Spleen (tissue), 11 donors: ENCODE results near the gene KLB. TPM values are rescaled to one million over a fixed set of nuclear protein-coding genes. Genes with fewer than 3 reads are reported as not detected.

Experiments used
- DNase-seq: peaks from one replicate; pipeline ENCODE4 v3.0.0-alpha.2; 2020
- H3K27ac ChIP-seq, 8 donors: fragments of 200-600 bp; sonication (generic) in 7 of 8; 1 replicate in 4 of 8; 2 replicates in 4 of 8; pipeline versions ENCODE4 v1.5.0 to v1.8.0; 2016 to 2021; ENCODE audit warnings: inconsistent platforms in 4 of 8, mild to moderate bottlenecking in 4 of 8, moderate library complexity in 1 of 8
- H3K27me3 ChIP-seq, 7 donors: fragments of 200-600 bp; sonication (generic) in 6 of 7; replicated peaks in 1 of 7; 1 replicate in 4 of 7; 2 replicates in 3 of 7; pipeline versions ENCODE4 v1.5.0 to v1.8.0; 2016 to 2021; ENCODE audit warnings: inconsistent platforms in 3 of 7, mild to moderate bottlenecking in 1 of 7
- H3K36me3 ChIP-seq, 6 donors: fragments of 200-600 bp; sonication (generic) in 5 of 6; 1 replicate in 4 of 6; 2 replicates in 2 of 6; pipeline versions ENCODE4 v1.5.0 to v1.8.0; 2016 to 2021; ENCODE audit warnings: inconsistent platforms in 2 of 6
- H3K4me1 ChIP-seq, 6 donors: fragments of 200-600 bp; sonication (generic) in 5 of 6; 1 replicate in 3 of 6; 2 replicates in 3 of 6; pipeline versions ENCODE4 v1.5.0 to v1.8.0; 2016 to 2021; ENCODE audit warnings: inconsistent platforms in 3 of 6
- H3K4me3 ChIP-seq, 8 donors: fragments of 200-600 bp; sonication (generic) in 7 of 8; 1 replicate in 4 of 8; 2 replicates in 4 of 8; pipeline versions ENCODE4 v1.5.0 to v1.8.0; 2016 to 2021; ENCODE audit warnings: inconsistent platforms in 4 of 8, mild to moderate bottlenecking in 4 of 8, moderate library complexity in 2 of 8
- H3K9me3 ChIP-seq, 8 donors: fragments of 200-600 bp; sonication (generic) in 7 of 8; 1 replicate in 4 of 8; 2 replicates in 4 of 8; pipeline versions ENCODE4 v1.5.0 to v1.8.0; 2016 to 2021; ENCODE audit warnings: inconsistent platforms in 4 of 8
- CTCF ChIP-seq, 11 experiments: fragments of 200-600 bp in 7 of 11; fragments of 450-650 bp in 4 of 11; sonication (generic) in 4 of 11; IDR thresholded peaks in 8 of 11; conservative IDR thresholded peaks in 3 of 11; 1 replicate in 7 of 11; 2 replicates in 4 of 11; pipeline versions ENCODE4 v1.4.0 to v1.8.0; 2016 to 2021; ENCODE audit warnings: antibody characterized with exemption in 11 of 11, inconsistent platforms in 4 of 11, mild to moderate bottlenecking in 1 of 11
- POLR2A ChIP-seq, 3 donors: fragments of 450-650 bp; IDR thresholded peaks; one replicate each; pipeline ENCODE4 v1.5.1; 2017; ENCODE audit warnings: antibody characterized with exemption in 3 of 3, mild to moderate bottlenecking in 1 of 3
- POLR2AphosphoS5 ChIP-seq, 3 donors: sonication (generic); formaldehyde crosslinking; IDR thresholded peaks; one replicate each; pipeline ENCODE4 v1.5.1; 2017; ENCODE audit warnings: antibody characterized with exemption in 3 of 3
- WGBS, 5 donors: extraction: QIAGEN DNeasy Blood & Tissue Kit in 3 of 5; methylation state at CpG; one replicate each; pipeline versions ENCODE4 v1.1.5 to v1.1.7; 2013 to 2018; 5-methylcytosine and 5-hydroxymethylcytosine counted together
- intact Hi-C: fragments of 100-400 bp; cut with DNase I; formaldehyde crosslinking; loops from one replicate; pipeline ENCODE4 v1.15.0; 2023; ENCODE audit warnings: low total_unique reads
- polyA plus RNA-seq, 3 donors: library from polyadenylated mRNA; stranded (reverse); fragments of 200-250 nt; gene quantifications; one replicate each; pipeline ENCODE4 v1.2.1, GENCODE V29; 2013
- total RNA-seq, 7 donors: library from RNA; depleted of rRNA in 3 of 7; stranded (reverse); fragments of >200 nt in 3 of 7; fragmentation: NEBNext Ultra II Directional in 4 of 7; extraction: Animal tissue kit (Norgen Biotek cat#: 25700) in 4 of 7; gene quantifications; one replicate each; pipeline versions ENCODE4 v1.1.0 to v1.2.1, GENCODE V29; 2016 to 2021
- donor health status: healthy with polysubstance abuse.
- donor health status: DM: no; HTN: no; CAD: no; lungs with moderate emphysema.
- donor health status: DM: no; HTN: no; CAD: no.
- donor health status: Bipolar disorder and iron deficiency.
- donor health status: healthy.
- donor health status: DM: no; HTN: no; CAD: no.
- donor health status: DM: yes; HTN: yes; CAD: no.

KLB gene
- total and polyA plus RNA-seq, 10 donors, result 0.03 TPM; not detected in 9

GRCh38 chr4:39494354-39494753 lies 87.6 kb downstream of the KLB start:
- Histone ChIP-seq H3K4me1 (no peaks in the 10 kb centered on the region), H3K27ac (no peak overlapping the region), H3K4me3 (no peak overlapping the region), H3K27me3 (no peaks in the 10 kb centered on the region), H3K9me3 (no peaks in the 10 kb centered on the region), H3K36me3 (peaks cover 0 to 14% (median 2%) of the 10 kb centered on the region in 6 donors)
- intact Hi-C loops, result no loop called here
- no peak for TF ChIP-seq CTCF (IDR thresholded peaks at IDR 0.05 in 8 of 11, conservative IDR thresholded peaks at IDR 0.05 in 3 of 11)
- TF ChIP-seq POLR2AphosphoS5 (IDR thresholded peaks at IDR 0.05), result no peak
- no peak for TF ChIP-seq POLR2A (IDR thresholded peaks at IDR 0.05)
- WGBS, 5 donors, result 81 to 94% (median 89%) methylated on average over 1 of the region's 1 CpG
- no peak for DNase-seq

GRCh38 chr4:39495446-39496213 lies 88.9 kb downstream of the KLB start:
- Histone ChIP-seq H3K27ac (no peak overlapping the region), H3K9me3 (no peaks in the 10 kb centered on the region), H3K27me3 (no peaks in the 10 kb centered on the region), H3K4me1 (no peaks in the 10 kb centered on the region), H3K4me3 (no peak overlapping the region), H3K36me3 (peaks cover 0 to 27% (median 11%) of the 10 kb centered on the region in 6 donors)
- DNase-seq, result no peak
- WGBS, 5 donors, result 79 to 89% (median 83%) methylated on average over 4 of the region's 4 CpGs
- TF ChIP-seq POLR2AphosphoS5 (IDR thresholded peaks at IDR 0.05) (no peak), POLR2A (IDR thresholded peaks at IDR 0.05) (no peak), CTCF (IDR thresholded peaks at IDR 0.05 in 8 of 11, conservative IDR thresholded peaks at IDR 0.05 in 3 of 11) (no peak)
- intact Hi-C loops, result no loop called here

GRCh38 chr4:39497909-39498726 lies 91.4 kb downstream of the KLB start:
- H3K36me3 ChIP-seq, result peaks cover 0 to 52% (median 28%) of the 10 kb centered on the region in 6 donors
- no peak for DNase-seq
- 89 to 100% (median 100%) methylated on average over 1 of the region's 1 CpG for WGBS, 5 donors
- TF ChIP-seq CTCF (IDR thresholded peaks at IDR 0.05 in 8 of 11, conservative IDR thresholded peaks at IDR 0.05 in 3 of 11), result no peak
- no peak for TF ChIP-seq POLR2A (IDR thresholded peaks at IDR 0.05)
- TF ChIP-seq POLR2AphosphoS5 (IDR thresholded peaks at IDR 0.05), result no peak
- H3K4me3 ChIP-seq, result no peak overlapping the region
- no peaks in the 10 kb centered on the region for H3K4me1 ChIP-seq
- intact Hi-C loops, result no loop called here
- no peaks in the 10 kb centered on the region for H3K9me3 ChIP-seq
- H3K27ac ChIP-seq, result no peak overlapping the region
- no peaks in the 10 kb centered on the region for H3K27me3 ChIP-seq

- no peak overlapping the region for H3K27ac ChIP-seq
- no peak for DNase-seq
- no peak overlapping the region for H3K4me3 ChIP-seq
- no peak for TF ChIP-seq POLR2A (IDR thresholded peaks at IDR 0.05)
- no peak for TF ChIP-seq CTCF (IDR thresholded peaks at IDR 0.05 in 8 of 11, conservative IDR thresholded peaks at IDR 0.05 in 3 of 11)
- TF ChIP-seq POLR2AphosphoS5 (IDR thresholded peaks at IDR 0.05), result no peak
- H3K27me3 ChIP-seq, result no peaks in the 10 kb centered on the region
- peaks cover 0 to 57% (median 33%) of the 10 kb centered on the region in 6 donors for H3K36me3 ChIP-seq
- no peaks in the 10 kb centered on the region for H3K4me1 ChIP-seq
- H3K9me3 ChIP-seq, result no peaks in the 10 kb centered on the region
- intact Hi-C loops, result no loop called here
Observed at GRCh38 chr4:39498727-39499020, 91.9 kb downstream of the KLB start.
